Measurements from ENCODE around the gene METTL26.

The METTL26 gene

GRCh38 chr16:658679-659571, 22.8 kb upstream of the METTL26 start:
- no peak for DNase-seq

DNA sequence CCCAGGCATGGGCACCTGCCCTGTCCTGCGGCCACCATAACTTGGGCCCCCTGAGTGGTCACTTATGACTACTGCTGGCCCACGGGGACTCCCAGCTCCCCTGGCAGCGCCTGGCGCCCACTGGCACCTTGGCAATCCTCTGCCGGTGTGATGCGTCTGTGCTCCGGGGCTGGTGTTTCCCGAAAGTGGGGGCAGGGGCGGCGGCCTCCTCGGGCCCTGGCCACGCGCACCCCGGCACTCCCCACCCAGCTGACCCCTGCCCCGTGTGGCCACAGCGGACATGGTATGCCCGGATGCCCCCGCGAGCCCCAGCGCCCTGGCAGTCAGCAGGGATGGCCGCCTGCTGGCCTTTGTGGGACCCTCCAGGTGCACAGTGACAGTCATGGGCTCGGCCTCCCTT, 21.4 kb upstream of the METTL26 start:
- DNase-seq, result no peak

GRCh38 chr16:654034-654433, 17.9 kb upstream of the METTL26 start:
- DNase-seq, result no peak

DNA sequence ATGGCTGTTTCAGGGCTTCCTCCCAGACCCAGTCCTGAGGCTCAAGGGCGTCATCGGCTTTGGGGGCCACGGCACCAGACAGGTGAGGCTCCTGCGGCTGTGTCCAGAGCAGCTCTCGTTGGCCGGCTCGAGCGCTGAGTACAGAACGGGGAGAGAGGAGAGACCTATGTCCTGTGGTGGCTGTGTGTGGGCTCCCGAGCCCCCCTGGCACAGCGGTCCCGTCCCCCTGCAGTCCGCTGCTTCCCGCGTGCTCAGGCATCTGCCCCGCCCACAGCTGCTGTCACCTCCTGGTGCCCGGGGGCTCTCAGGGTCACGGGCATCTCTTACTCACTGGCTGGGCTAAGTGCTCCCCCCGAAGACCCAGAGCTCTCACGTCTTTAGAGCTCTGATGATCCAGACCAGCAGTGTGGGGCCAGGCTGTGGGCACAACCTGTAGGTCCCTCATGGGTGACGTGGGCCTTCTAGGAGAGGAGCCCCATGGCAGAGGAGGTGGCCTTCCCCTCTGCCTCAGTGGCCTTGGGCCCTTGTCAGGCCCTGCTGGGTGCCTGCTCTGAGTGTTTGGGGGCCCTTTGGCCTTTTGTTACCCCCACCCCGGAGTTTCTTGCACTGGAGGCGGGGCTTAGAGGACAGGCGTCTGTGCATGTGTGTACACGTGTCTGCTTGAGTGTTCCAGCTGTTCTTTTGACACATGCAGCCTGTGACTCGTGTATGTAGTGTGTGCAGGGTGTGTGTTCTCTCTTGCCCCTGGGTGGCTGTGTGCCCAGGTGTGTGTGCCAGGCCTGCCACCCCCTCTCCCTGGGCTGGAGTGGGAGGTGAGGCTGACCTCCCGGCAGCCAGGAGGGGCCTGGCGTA, 16.6 kb upstream of the METTL26 start:
- DNase-seq, result no peak

DNA sequence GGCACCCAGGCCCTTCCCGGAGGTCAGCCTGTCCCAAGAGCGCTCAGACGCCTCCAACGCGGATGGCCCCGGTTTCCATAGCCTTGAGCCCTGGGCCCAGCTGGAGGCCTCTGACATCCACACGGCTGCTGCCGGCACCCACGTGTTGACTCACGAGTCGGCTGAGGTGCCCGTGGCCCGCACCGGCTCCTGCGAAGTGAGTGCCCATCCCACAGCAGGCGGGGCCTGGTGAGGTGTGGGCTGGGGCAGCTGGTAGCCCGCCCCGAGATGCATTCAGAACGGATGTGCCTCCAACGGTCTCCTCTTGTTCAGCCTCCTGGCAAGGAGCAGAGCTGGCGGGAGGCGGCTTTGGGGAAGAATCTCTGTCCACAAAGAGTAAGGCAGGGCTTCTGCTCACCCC, 15.7 kb upstream of the METTL26 start:
- no peak for DNase-seq

GRCh38 chr16:649631-650030, 13.5 kb upstream of the METTL26 start:
- no peak for DNase-seq

DNA sequence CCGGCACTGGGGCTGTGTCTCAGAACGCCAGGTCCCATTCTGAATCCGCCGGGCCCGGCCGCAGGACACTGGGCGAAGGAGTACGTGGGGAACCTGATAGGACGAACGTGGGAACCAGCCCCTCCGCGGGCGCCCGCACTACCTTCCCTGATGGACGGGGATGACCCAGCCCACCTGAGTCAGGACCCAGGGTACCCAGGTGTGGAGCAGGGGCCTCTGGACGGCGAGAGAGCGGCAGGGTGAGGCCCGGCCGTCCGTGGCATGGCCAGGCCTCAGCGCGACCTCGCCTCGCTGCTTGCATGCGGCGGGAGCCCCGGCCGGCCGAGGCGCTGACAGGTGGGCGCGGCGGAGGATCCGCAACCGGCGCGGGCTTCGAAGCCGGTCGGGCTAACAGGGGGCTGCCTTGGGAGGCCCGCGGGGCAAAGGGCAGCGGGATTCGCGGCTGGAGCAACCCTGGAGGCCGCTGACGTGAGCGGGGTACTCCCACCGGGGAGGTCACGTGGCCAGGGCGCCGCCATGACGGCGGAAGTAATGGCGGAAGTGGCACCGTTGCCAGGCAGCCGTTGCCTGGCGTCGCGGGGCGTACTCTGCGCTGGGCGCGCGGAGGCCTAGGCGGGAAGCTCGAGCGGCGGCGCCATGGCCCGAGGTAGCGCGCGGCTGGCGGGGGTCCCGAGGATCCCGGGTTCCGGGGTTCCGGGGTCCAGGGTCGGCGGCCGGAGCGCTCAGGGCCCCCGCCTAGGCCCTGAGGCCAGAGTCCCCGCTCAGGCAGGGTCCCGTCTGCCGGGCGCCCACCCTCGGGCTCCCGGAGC, 12.9 kb upstream of the METTL26 start, which contains the start of gene WDR90:
Gene WDR90, plus strand, starts transcription at position 585 of the 809 bp plus-strand sequence. Its CDS starts 52 bp downstream, at position 637.
- peak; percentile 72 for DNase-seq

DNA sequence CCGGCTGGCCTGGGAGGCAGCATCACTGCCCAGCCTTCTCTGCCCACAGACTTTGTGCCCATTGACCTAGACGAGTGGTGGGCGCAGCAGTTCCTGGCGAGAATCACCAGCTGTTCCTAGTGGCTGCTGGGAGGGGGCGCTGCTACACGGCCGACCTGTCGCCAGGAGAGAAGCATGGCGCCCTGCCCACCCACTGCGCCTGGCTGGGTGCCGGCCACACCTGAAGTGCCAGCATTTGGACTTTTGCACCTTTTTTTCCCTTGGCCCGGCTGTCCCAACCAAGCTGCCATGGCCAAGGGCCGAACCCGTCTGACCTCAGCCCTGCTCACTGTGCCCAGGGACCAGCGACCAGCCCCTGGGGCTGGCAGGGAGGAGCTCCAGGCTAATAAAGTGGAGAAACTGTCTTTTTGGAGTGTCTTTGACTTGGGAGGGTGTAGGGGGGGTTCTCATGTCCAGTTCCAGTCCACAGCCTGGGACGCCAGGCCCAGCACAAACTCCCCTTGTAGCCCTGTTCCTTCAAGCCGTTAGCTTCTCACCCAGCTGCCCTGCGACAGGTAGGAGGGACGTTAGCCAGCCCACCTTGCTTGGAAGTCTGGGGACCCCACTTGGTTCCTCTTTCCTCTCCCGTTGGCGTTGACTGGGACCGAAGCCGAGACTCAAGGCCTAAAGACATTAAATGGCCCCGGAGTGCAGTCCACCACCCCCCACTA, 12.1 kb upstream of the METTL26 start:
- peak; percentile 37 for DNase-seq

GRCh38 chr16:647173-647902, 11.2 kb upstream of the METTL26 start:
- DNase-seq, result no peak

GRCh38 chr16:646679-647172, 10.6 kb upstream of the METTL26 start:
- DNase-seq, result no peak

DNA sequence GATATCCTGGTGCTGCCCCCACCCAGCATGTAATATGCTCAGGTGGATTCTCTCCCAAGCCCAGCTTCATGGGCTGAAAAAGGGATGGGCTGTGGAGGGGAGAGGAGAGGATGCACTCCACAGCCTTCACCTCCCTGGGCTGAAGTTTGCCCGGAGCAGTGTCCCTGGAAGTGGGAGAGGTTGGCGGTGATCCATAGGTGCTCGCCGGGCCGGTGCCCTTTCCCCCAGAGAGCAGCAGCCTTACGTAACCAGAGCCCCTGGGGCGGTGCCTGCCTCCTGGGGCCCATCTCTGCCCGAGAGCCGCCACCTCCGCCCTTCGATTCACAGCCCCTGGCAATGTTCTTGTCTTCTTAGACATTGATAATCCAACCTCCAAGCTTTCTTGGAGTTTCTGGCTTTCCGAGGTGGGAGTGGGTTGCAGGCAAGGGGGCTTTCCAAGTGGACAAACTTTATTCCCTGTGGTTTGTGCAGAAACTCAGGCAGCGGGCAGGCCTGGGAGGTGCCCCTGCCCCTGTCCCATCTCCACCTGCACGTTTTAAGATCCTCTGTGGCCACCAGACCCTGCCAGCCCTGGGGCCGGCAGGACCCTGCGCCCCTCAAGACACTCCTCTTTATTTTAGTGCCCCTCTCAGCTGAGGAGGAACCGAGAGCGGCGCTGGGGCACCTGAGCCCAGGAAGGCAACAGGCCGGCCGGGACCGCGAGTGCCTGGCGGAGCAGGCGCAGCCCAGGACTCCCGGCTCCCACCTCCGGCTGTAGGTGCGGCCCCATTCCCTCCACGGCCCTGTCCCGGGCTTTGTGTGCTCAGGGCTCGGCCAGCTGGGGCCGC, 10.0 kb upstream of the METTL26 start:
- DNase-seq, result no peak

- no peak for DNase-seq
Observed at GRCh38 chr16:644556-644955, 8.5 kb upstream of the METTL26 start.

DNA sequence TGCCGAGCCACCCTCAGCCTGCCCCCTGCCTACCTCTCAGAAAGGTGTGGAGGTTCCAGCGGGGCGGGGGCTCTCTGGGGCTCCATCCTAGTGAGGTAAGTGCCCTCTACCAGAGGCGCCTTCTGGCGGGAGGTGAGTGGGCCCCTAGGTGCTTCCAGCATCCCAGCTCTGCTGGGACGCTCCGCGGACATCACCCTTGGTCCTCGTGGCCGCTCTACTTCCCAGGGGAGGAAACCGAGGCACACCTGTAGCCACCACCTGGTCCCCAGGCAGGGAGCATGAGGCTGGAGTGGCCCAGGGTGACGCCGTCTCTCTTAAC, 6.9 kb upstream of the METTL26 start:
- no peak for DNase-seq

DNA sequence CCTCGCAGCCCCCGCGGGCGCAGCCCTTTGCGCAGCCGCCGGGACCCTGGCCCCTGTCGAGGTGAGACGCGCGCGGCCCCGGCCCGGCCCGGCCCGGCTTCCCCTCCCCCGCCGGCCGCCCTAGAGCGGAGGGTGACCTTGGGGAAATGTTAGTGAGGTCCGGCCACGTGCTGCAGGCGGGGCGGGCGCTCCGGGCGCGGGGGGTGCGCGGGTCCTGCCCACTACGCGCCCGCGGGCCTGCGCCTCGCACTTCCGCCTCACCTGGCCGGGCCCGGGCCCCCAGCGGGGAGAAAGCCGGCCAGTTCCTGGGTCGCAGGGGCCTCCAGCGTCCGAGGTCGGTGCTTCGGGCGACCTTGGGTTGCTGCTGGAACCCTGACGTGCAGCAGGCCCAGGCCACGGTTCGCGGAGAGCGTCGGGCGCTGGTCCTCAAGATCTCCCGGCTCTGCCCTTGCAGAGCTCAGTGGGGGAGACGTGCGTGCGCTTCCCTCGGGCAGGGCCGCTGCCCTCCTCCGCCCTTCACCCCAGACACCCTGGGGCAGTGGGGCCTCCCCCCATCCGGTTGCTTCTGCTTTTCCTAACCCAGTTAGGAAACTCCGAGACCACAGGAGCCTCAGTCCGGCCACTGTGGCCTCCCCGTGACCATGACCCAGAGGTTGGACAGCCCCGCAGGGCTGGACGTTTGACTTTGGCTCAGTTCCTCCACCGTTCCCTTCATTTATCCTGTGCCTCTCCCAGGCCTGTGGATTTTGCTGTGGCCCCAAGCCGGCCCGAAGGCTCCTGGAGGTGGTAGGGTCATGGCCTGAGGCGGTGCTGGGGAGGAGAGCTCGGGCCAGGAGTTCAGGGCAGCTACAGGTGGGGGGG, 6.3 kb upstream of the METTL26 start:
- DNase-seq, result no peak

DNA sequence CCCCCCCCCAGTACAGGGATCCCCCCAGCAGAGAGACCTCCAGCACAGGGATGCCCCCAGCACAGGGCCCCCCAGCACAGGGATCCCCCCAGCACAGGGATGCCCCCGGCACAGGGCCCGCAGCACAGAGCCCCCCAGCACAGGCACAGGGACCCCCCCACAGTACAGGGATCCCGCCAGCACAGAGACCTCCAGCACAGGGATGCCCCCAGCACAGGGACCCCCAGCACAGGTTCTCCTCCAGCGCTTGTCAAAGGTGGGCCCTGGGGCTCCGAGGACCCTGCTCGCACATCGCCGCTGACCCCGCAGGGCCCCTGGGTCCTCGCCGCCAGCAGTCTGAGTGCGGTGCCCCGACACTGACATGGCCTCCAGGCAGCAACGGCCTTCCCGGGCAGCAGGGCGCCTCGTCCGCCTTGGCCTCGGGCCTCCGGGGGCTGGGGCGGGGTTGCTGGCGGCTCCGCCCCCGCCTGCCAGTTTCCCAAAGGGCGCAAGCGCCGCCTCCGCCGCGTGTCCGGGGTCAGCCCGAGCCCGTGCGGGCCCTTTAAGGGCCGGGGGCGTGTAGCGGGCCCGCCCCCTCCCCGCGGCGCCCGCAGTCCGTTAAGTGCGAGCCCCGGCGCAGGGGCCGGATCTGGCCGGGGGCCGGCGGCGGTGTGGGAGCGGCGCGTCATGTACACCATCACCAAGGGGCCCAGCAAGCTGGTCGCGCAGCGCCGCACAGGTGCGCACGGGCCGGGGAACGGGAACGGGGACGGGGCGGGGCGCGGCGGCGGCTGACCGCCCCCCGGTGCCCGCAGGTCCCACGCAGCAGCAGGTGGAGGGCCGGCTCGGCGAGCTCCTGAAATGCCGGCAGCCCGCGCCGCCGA, 5.5 kb upstream of the METTL26 start, which contains the start of gene MCRIP2:
Gene MCRIP2, plus strand, starts transcription at position 503 of the 863 bp plus-strand sequence. Its CDS starts 164 bp downstream, at position 667.
- DNase-seq, result peak; percentile 55

DNA sequence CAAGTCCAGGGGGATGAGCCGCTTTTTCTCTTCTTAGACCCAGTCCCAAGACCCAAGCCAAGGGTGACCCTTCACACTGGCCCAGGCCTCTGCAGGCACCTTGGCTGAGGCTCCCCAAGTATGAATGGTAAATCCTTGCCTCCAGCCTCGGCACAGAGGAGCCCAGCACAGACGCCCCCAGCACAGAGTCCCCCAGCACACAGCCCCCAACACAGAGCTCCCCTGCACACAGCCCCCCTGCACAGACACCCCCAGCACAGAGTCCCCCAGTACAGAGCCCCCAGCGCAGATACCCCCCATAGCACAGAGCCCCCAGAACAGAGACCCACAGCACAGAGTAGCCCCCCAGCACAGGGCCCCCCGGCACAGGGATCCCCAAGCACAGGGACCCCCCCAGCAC, 4.5 kb upstream of the METTL26 start:
- no peak for DNase-seq

DNA sequence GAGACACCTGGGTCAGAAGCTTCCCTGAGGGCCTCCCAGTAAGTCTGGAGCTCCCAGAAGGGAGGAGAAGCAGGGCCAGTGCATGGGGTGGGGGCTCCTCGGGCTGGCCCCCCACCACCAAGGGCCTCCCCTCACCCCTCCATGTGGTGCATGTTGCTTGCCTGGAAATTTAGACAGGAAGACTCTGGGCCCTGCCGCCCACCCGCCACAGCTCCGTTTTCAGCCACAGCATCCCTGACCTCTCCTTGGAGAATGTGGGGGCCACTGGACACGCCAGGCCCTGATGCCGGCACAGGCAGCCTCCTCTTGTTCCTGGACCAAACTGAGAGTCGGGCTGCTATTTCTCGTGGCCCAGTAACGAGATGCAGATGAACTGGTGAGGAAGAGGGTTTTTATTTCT, 2.7 kb upstream of the METTL26 start:
- DNase-seq, result no peak

GRCh38 chr16:638034-638543, 2.0 kb upstream of the METTL26 start:
- no peak for DNase-seq

Measured in DMS79 treated with DMSO at 0.1 percent for 48 hours (cell line).